Colonic mucosa (tissue), 4 donors: ENCODE measurements around the gene NTSR1. TPM values are rescaled to one million over a fixed set of nuclear protein-coding genes. Genes with fewer than 3 reads are reported as not detected.

Experiments
- DNase-seq: peaks from one replicate; pipeline ENCODE4 v3.0.0-alpha.2; 2020
- H3K27ac ChIP-seq: fragments of 200-600 bp; one replicate; pipeline ENCODE4 v1.8.0; 2021
- H3K27me3 ChIP-seq: fragments of 200-600 bp; one replicate; pipeline ENCODE4 v1.8.0; 2021
- H3K36me3 ChIP-seq: fragments of 200-600 bp; one replicate; pipeline ENCODE4 v1.8.0; 2021
- H3K4me1 ChIP-seq: fragments of 200-600 bp; one replicate; pipeline ENCODE4 v1.8.0; 2021; ENCODE audit warnings: mild to moderate bottlenecking
- H3K4me3 ChIP-seq: fragments of 200-600 bp; one replicate; pipeline ENCODE4 v1.8.0; 2021
- H3K9ac ChIP-seq, 2 donors: one replicate each; pipeline ENCODE4 v1.7.0; 2013; ENCODE audit warnings: control low read depth in 2 of 2, low read depth in 2 of 2, low read length in 2 of 2
- H3K9me3 ChIP-seq: fragments of 200-600 bp; one replicate; pipeline ENCODE4 v1.8.0; 2021
- intact Hi-C: fragments of 100-400 bp; cut with DNase I; formaldehyde crosslinking; loops from one replicate; pipeline ENCODE4 v1.14.1; 2022
- total RNA-seq, 2 donors: library from RNA; stranded (reverse); fragmentation: NEBNext Ultra II Directional in 1 of 2; extraction: Animal tissue kit (Norgen Biotek cat#: 25700) in 1 of 2; gene quantifications; one replicate each; pipeline ENCODE4 v1.2.1, GENCODE V29; 2021
- TF ChIP-seq, protein P1 (sequence below): fragments of 200-600 bp; IDR thresholded peaks from one replicate; pipeline ENCODE4 v1.8.0; 2022; ENCODE audit warnings: antibody characterized with exemption, mild to moderate bottlenecking
- donor health status: healthy.
- donor health status: DM: no; HTN: no; CAD: no.
- donor health status: DM: no; HTN: no; CAD: no.

NTSR1 gene
- total RNA-seq, 2 donors from 2014 or later, result 0.05 to 2.9 TPM

DNA sequence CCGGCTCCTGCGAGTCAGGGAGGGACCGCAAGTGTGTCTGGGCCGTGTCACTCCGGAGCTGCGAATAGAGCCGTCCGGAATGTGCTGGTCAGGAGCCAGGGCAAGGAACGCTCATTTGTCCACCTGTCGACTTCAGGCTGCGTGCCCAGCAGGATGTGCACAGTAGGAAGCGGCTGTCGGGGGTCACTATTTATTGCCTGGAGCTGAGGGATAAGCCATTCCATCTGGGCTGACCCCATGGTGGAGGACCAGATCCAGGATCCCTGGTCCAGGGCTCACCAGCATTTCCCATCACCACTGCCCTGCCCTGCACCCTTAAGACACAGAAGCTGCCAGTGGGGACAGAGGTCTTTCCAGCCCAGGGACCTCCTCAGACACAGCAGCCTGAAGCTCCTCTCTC, 14.7 kb downstream of the NTSR1 start:
- no peak for DNase-seq
- Histone ChIP-seq H3K27ac (no peak overlapping the region), H3K9me3 (no peaks in the 10 kb centered on the region), H3K27me3 (no peaks in the 10 kb centered on the region), H3K4me1 (no peaks in the 10 kb centered on the region), H3K4me3 (no peak overlapping the region), H3K9ac (no peak overlapping the region), H3K36me3 (no peaks in the 10 kb centered on the region)
- intact Hi-C loops, result no loop called here
- TF ChIP-seq, protein P1, sequence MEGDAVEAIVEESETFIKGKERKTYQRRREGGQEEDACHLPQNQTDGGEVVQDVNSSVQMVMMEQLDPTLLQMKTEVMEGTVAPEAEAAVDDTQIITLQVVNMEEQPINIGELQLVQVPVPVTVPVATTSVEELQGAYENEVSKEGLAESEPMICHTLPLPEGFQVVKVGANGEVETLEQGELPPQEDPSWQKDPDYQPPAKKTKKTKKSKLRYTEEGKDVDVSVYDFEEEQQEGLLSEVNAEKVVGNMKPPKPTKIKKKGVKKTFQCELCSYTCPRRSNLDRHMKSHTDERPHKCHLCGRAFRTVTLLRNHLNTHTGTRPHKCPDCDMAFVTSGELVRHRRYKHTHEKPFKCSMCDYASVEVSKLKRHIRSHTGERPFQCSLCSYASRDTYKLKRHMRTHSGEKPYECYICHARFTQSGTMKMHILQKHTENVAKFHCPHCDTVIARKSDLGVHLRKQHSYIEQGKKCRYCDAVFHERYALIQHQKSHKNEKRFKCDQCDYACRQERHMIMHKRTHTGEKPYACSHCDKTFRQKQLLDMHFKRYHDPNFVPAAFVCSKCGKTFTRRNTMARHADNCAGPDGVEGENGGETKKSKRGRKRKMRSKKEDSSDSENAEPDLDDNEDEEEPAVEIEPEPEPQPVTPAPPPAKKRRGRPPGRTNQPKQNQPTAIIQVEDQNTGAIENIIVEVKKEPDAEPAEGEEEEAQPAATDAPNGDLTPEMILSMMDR, result no peak

DNA sequence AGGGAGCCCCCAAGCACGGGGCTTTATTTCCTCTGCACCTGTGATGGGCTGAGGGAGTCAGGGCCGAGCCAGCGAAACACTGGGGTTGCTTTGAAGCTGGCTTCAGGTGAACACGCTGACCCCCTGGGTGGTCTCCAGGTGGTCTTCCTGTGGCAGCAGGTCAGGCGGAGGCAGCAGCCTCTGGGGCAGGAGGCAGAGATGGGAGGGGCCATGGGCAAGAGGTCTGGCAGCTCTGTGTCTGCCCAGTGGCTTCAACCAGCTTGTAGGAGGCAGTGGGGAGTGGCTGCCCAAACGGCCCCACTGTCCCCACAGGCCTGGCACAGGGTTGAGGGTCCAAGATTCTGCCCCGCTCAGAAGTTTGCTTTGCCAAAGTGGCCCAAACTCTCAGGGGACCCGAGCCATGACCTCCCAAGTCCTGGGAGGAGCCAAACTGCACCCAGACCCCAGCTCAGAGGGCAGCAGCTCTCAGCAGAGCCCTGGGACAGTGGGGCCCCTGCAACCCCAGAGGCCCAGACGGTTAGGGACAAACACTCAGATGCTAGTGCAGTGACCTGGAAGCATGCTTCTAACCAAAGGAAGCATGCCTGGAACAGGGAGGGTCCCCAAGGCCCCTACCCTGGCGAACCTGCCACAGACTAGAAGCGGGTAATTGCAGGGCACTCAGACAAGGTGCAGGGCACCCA, 15.3 kb downstream of the NTSR1 start:
- DNase-seq, result no peak
- TF ChIP-seq, protein P1, result no peak
- Histone ChIP-seq H3K4me3 (no peak overlapping the region), H3K9me3 (no peaks in the 10 kb centered on the region), H3K36me3 (no peaks in the 10 kb centered on the region), H3K27me3 (no peaks in the 10 kb centered on the region), H3K9ac (no peak overlapping the region), H3K4me1 (no peaks in the 10 kb centered on the region), H3K27ac (no peak overlapping the region)
- intact Hi-C loops, result no loop called here

DNA sequence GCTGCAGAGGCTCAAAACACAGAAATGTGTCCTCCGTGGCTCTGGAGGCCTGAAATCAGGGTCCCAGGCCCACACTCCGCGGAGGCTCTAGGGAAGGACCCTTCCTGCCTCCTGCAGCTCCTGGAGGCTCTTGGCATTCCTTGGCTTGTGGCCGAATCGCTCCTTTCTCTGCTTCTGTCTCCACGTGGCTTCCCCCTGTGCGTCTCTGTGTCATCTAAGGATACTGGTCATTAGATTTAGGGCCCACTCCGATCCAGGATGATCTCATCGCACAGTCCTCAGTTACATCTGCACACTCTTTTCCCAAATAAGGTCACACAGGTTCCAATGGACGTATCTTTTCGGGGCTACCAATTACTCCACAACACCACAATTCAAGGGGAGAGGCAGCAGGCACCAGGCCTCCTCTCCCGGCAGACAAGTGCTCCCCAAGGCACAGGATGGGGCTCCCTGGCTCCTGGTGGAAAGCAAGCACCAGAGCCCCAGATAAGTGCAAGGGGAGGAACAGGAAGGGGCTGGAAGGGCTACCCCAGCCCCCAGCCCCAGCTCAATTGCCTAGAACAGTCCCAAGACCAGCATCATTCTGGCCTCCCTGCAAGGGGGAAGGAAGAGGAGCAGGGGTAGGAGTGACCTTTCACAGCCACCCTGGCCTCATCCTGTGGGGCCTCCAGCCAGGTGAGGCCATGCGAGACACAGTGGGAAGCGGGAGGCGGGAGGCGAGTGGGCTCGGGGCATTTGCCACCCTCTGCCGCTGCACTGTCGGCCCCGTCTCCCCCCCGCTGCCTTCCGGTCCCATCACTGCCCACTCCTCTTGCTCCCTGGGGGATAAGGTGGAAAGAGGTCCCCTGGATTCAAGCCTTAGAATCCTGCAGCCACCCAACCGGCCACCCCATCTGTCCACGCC, 16.3 kb downstream of the NTSR1 start:
- TF ChIP-seq, protein P1, result no peak
- Histone ChIP-seq H3K4me3 (no peak overlapping the region), H3K27me3 (no peaks in the 10 kb centered on the region), H3K9ac (no peak overlapping the region), H3K36me3 (no peaks in the 10 kb centered on the region), H3K4me1 (no peaks in the 10 kb centered on the region), H3K27ac (no peak overlapping the region), H3K9me3 (no peaks in the 10 kb centered on the region)
- DNase-seq, result no peak
- intact Hi-C loops, result no loop called here

DNA sequence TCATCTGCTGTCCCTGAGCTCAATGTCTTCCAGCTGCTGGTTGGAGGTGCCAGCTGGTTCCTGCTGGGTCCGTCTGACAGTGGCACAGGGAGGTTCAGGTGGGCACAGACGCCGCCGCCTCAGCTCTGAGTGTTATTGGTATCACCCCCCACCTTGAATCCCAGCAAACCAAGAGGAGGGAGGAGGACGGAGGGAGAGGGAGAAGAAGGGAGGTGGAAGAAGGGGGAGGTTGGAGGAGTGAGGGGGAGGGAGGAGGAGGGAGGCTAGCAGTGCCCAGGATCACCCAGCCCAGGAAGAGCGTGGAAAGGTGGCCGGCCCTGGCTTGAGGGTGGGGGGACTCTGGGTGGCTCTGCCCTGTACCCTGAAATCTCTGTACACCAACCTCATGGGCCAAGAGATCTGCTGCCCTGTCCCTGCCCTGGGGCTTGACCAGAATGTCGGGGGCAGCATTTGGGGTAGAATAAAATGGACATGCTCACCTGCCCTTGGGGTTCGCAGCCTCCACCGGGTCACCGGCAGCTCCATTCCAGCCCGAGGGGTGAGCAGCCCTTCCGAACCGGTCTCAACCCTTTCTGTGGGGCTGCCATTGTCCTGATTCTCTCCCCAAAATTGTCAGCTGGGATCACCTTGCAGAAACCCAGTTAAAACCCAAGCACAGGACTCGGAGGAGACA, 17.1 kb downstream of the NTSR1 start:
- Histone ChIP-seq H3K4me1 (no peaks in the 10 kb centered on the region), H3K4me3 (no peak overlapping the region), H3K9me3 (no peaks in the 10 kb centered on the region), H3K9ac (no peak overlapping the region), H3K27ac (no peak overlapping the region), H3K36me3 (no peaks in the 10 kb centered on the region), H3K27me3 (no peaks in the 10 kb centered on the region)
- DNase-seq, result no peak
- TF ChIP-seq, protein P1, result no peak
- intact Hi-C loops, result no loop called here

DNA sequence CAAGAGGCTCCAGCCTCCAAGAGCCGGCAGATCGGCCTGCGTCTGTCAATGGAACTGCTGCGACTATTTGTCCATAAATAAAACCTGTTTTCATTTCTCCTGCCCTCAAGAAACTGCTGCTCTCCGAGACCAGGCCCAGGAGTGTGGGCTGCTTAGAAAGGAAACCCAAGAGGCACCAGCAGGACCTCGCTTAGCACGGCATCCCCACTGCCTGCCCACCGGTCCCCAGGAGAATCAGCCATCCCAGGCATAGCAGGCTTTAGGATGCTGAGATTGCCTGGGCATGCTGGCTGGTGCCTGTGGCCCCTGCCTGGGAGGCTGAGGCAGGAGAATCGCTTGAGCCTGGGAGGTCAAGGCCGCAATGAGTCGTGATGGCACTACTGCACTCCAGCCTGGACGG, 17.6 kb downstream of the NTSR1 start:
- no peak overlapping the region for H3K4me3 ChIP-seq

More for the DNA sequence above, 17.6 kb downstream of the NTSR1 start:
- H3K9me3 ChIP-seq, result no peaks in the 10 kb centered on the region
- no peaks in the 10 kb centered on the region for H3K27me3 ChIP-seq
- H3K36me3 ChIP-seq, result no peaks in the 10 kb centered on the region
- DNase-seq, result no peak
- intact Hi-C loops, result no loop called here
- no peak overlapping the region for H3K27ac ChIP-seq
- H3K4me1 ChIP-seq, result no peaks in the 10 kb centered on the region
- TF ChIP-seq, protein P1, result no peak
- no peak overlapping the region for H3K9ac ChIP-seq
